LHCN-M2 (cell line): ENCODE data around the gene TBATA. TPM values are rescaled to one million over a fixed set of nuclear protein-coding genes. Genes with fewer than 3 reads are reported as not detected.
A peak's percentile ranks its signal among the peaks of the same experiment; 100 is the strongest.

Experiments
- DNase-seq: peaks from one replicate; pipeline ENCODE4 v3.0.0-alpha.2; 2012; ENCODE audit warnings: low read depth
- total RNA-seq: library from RNA; depleted of rRNA; stranded (reverse); fragments of >200 nt; gene quantifications from 2 replicates; pipeline ENCODE4 v1.2.3, GENCODE V29; 2014

TBATA gene
- total RNA-seq, 1 experiment from 2014 or later: not detected

DNA sequence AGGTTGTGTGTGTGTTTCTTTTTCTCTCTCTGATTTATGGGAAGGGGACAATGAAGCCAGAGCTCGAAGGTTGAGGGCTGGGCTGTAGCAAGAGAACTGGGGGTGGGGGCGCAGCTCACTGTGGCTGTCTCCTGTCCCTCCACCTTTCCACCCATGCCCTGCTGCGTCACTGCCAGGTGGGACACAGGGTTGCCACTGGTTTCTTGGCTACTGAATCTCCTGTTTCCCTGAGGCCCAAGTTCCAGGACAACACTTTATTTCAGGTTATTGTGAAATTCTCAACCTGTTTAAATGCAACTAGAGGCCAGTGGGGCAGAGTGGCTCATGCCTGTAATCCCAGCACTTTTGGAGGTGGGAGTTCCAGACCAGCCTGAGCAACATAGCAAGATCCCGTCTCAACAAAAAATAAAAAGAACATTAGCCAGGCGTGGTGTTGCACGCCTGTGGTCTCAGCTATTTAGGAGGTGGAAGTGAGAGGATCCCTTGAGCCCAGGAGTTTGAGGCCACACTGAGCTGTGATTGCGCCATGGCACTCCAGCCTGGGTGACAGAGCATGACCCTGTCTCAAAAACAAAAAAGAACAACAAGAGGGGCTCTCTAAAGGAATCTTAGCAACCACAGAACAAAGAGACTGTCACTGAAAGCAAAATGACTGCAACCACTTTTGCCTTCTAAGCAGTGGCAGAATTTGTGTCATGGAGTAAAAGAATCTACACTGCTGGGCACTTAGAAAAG, 22.6 kb downstream of the TBATA start:
- DNase-seq: no peak

DNA sequence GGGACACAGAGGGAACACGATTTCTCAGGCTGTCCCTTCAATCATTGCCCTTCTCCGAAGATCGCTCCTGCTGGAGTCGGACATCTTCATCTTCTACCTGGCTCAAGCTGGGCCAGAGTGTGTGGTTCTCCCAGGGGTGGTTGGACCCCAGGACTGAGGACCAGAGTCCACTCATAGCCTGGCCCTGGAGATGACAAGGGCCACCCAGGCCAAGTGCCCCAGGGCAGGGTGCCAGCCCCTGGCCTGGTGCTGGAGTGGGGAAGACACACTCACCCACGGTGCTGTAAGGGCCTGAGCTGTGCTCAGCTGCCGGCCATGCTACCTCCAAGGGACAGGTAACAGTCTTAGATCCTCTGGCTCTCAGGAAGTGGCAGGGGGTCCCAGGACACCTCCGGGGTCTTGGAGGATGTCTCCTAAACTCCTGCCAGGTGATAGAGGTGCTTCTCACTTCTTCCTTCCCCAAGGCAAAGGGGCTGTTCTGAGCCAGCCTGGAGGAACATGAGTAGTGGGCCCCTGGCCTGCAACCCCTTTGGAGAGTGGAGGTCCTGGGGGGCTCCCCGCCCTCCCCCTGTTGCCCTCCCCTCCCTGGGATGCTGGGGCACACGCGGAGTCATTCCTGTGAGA, 23.3 kb downstream of the TBATA start:
- DNase-seq: no peak

DNA sequence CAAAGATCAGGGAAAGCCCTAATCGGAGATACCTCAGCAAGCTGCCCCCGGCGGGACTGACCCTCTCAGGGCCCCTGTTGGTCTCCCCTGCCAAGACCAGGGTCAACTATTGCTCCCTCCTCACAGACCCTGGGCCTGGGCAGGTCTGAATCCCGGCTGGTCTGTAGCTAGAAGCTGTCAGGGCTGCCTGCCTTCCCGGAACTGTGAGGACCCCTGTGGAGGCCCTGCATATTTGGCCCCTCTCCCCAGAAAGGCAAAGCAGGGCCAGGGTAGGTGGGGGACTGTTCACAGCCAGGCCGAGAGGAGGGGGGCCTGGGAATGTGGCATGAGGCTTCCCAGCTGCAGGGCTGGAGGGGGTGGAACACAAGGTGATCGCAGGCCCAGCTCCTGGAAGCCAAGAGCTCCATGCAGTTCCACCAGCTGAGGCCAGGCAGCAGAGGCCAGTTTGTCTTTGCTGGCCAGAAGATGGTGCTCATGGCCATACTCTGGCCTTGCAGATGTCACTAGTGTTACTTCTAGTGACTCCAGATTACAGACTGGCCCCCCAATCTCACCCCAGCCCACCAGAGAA, 24.1 kb downstream of the TBATA start:
- DNase-seq: peak; percentile 2

DNA sequence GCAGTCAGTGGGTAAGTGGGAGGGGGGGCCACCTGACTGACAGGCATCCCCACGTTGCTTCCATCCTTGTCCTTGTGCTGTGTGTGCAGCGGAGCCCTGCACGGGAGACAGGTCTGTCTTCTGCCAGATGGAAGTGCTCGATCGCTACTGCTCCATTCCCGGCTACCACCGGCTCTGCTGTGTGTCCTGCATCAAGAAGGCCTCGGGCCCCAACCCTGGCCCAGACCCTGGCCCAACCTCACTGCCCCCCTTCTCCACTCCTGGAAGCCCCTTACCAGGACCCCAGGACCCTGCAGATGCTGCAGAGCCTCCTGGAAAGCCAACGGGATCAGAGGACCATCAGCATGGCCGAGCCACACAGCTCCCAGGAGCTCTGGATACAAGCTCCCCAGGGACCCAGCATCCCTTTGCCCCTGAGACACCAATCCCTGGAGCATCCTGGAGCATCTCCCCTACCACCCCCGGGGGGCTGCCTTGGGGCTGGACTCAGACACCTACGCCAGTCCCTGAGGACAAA, 24.8 kb downstream of the TBATA start:
- DNase-seq: no peak

DNA sequence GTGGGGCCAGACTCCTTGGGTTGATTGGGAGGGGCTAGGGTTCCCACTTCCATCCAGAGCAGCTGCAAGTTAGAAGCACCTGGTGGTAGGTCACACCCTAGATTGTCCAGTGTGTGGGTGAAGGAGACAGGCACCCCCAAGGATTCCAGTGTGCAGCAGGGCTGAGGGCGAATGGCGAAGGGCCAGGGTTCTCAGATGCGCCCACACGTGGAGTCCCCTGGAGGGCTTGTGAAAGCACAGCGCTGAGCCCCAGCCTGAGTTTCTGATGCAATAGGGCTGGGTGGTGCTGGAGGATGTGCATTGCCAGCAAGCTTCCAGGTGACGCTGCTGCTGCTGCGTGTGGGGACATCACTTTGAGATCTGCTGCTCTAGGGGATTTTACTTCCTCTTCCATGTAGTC, 25.4 kb downstream of the TBATA start:
- no peak for DNase-seq

DNA sequence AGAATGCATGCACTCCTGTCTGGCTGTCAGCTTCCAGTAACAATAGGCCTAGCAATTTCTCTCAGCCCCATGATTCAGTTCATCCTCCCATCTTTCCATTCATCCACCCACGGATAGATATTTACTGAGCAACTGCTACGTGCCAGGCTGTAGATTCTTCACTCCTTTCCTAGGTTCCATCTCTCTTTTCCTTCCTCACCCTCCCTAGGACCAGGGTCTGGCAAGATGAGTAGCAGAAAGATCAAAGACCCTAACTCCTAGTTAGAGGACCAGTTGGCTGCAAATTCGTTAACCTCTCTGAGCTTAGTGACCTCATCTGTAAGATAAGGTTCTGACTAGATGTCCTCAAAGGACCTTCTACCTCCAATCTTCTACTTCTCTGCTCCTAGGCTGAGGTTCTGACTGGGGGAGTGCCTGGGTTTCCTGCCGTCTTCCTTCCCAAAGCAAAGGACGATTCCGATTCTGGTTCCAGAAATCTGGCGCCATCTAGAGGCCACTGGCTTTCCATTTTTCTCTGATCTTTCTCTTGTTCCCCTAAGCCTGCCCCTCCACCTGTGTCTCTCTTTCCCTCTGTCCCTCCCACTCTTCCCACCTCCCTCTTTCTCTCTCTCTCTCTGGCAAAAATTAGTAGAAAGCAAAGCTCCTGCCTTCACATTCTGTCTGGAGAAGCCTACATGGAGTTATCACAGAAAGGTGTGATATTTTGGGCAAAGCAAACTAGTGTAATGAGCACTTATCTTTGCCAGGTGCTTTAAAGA, 26.2 kb downstream of the TBATA start:
- peak; percentile 60 for DNase-seq

DNA sequence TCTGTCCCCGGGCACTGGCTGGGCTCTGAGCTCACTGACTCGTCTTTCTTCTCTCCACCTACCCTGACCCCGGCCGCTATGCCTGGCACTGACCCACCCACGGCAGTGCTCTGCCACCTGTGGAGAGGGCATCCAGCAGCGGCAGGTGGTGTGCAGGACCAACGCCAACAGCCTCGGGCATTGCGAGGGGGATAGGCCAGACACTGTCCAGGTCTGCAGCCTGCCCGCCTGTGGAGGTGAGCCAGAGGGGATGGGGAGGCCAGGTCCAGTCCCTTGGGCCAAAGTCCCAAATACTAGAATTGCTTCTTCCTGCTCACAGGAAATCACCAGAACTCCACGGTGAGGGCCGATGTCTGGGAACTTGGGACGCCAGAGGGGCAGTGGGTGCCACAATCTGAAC, 27.3 kb downstream of the TBATA start:
- no peak for DNase-seq

DNA sequence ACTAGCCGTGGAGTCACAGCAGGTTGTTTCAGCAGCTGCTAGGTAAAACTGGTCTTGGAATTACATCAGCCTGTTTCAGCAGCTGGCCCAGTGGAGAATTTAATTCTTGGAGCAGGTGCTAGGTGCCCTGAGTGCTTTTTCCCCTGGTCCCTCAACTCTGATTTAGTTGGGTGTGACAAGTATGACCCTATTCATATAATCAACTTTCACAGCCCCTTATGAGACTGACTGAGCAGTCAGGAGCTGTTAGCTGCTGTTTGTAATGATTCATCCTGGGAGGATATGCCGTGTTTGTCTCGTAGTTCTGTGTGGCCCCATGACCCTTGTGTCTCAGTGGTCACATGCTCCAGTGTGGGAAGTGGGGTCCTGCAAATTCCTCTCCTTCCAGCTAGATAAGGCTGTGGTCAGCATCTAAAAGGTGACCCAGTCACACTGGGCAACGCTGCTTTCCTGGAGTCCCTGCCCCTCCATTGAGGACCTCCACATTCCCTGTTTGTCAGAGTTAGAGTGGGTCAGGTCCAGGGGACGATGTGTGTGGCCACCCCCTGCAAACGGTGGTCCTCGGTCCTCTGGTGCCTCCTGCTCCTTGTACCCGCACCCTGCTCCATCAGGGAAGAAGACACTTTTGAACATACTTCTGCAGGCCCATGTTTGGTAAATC, 28.3 kb downstream of the TBATA start:
- peak; percentile 19 for DNase-seq

DNA sequence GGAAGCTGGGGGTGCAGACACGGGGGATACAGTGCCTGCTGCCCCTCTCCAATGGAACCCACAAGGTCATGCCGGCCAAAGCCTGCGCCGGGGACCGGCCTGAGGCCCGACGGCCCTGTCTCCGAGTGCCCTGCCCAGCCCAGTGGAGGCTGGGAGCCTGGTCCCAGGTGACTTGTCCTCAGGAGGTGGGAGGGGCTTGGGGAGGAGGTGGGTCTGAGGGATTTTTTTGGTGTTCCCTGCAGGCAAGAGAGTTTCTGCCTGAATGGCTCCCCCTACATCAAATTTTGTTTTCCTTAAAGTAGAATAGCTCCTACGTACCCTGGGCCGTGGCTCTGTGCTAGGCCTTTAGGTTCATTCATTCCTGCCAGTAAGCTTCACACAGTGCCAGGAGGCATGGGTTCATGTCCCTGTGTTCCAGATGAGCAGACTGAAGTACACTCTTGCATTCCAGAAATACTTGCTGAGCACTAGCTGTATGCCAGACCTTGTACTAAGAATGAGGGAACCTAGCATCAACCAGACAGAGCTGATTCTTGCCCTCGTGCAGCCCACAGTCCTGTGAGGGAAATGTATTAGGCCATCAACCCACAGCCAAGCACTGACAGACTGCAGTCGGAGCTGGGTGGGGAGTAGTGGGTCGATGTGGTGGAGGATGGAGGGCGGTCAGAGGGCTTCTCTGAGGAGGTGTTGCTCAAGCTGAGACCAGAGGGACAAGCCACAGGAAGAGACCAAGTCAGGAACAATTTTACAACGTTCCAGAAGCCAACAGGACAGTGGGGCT, 31.1 kb downstream of the TBATA start:
- DNase-seq: no peak

DNA sequence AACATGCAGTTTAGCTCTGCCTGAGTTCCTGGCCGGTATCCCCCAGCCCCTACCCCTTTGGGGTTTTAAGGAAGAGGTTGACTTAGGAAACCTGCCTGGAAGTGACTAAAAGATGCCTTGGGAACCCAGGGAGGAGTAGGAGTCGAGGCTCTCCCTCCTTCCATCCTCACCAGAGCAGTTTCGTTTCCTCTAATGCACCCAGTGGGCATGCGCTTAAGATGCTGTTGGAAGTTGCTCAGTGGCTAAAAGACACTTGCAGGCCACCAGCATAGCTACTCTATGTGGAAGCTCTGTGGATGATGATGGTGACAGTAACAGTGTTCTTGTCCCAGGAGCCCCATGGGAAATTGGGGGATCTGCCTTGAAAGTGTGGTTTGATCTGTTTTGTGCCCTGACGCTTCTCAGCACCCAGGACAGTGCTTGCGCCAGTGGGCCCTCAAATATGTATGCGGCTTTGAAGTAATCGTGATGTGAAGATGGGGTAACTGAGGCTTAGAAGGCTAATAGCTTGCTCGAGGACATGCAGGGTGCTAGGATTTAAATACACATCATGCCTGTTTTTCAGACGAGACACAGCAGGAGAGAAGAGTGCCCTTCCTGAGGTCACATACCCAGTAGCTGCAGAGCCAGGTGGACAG, 32.0 kb downstream of the TBATA start:
- no peak for DNase-seq

DNA sequence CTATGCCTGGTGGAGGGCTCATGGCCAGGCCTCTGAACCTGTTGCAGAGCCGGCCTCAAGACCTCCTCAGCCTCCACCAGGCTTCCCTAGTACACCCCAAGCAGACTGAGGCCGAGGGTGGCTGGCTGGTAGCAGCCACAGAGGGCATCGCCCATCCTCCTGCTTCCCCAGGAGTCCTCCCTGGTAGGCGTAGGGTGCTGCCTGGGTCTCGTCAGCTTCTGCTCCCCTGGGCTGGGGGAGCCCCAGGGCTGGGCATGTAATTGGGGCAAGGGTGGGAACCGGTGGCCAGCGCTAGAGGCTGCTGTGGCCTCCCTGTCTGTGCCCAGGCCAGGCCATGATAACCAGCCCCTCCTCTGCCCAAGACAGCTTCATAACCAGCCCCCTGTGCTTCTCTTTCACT, 32.6 kb downstream of the TBATA start:
- no peak for DNase-seq

DNA sequence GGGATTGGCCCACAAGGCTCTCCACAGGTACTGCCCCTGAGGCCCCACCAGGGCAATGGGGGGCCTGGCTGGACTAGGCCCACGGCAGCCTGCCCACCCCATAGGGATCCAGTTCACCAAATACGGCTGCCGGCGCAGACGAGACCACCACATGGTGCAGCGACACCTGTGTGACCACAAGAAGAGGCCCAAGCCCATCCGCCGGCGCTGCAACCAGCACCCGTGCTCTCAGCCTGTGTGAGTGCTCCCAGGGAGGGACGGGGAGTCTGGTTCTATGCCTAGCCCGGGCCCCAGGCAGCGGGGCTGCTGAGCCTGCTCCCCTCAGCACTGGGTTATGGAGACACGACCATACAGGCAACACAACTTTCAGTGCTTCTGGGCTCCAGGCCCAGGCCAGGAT, 33.2 kb downstream of the TBATA start:
- DNase-seq: no peak

DNA sequence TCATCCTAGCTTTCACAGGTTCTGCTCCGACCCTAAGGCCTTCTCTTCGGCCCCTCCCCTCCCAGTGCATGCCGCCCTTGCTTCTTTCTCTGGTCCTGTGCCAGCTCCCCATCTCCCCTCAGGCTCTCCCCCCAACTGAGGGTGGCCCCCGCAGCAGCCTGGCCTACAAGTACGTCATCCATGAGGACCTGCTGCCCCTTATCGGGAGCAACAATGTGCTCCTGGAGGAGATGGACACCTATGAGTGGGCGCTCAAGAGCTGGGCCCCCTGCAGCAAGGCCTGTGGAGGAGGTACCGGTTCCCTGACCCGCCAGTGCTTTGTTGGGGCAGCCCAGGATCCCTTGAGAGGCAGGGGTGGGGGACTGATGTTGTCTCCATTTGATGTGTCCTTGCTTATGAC, 33.8 kb downstream of the TBATA start:
- no peak for DNase-seq

DNA sequence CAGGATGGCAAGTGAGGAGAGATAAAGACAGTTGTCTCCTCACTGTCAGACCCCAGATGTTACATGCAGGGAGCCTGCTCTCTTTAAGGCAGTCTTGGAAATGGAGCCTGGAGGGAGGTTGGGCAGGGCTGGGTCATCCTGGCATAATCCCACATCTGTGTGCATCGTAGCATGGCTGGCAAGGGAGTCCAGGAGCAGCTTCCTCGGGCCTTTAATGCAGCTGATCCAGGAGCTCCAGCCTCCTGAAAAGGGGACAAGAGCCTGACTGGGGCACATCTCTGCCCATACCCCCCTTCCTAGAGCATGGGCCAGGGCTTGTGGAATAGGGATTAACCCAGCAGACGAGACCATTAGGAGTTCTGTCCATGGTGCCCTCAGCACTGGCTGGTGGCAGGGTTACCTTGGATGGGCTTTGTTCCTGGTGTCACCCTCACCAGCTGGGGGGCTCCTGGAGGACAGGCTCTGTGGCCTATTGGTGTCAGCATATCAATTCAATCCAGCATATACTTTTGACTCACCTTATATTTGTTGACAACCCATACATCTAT, 34.9 kb downstream of the TBATA start:
- no peak for DNase-seq

DNA sequence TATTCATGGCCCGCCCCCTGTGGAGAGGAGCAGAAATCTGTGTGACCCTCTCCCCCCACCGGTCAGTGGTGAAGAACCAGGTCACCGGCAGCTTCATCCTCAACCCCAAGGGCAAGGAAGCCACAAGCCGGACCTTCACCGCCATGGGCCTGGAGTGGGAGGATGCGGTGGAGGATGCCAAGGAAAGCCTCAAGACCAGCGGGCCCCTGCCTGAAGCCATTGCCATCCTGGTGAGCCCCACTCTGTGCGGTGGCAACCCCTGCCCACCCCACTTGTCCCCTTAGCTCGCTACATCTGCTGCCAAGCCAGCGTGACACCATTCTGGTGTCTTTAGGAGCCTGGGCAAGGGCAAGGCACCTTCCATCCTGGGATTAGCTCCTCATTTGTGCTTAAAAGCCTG, 35.4 kb downstream of the TBATA start:
- no peak for DNase-seq

DNA sequence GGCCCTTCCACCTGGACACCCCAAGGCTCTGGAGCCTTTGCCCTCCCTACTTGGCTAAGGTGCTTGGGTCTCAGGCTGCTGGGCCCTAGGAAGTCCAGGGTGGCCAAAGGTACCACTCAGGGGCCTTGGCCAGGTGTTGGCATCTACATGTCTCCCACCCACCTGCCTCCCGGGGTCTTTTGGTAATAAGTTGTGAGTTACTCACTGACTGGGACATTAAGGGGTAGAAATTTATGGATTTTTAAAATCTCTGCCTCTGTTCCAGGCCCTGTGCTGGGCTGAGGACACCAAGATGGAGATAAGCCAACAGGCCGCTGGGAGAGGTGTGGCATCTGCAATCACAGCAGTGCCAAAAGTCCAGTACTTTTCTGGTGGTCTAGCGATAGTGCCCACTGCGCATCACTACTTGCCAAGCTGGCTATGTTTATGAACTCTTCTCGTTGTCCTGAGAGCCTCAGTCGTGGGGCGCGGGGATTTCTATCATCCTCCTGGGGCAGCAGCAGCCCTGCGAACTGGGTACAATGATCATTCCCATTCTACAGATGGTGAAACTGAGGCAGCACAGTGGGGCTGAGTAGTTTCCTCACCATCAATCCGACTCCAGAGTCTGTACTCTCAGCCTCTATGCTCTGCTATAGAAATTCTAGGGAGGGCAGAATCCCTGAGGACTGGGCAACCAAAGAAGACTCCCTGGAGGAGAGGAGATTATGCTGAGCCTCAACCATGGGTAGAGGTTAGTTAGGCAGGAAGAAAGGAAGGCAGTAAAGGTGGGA, 36.2 kb downstream of the TBATA start:
- no peak for DNase-seq

DNA sequence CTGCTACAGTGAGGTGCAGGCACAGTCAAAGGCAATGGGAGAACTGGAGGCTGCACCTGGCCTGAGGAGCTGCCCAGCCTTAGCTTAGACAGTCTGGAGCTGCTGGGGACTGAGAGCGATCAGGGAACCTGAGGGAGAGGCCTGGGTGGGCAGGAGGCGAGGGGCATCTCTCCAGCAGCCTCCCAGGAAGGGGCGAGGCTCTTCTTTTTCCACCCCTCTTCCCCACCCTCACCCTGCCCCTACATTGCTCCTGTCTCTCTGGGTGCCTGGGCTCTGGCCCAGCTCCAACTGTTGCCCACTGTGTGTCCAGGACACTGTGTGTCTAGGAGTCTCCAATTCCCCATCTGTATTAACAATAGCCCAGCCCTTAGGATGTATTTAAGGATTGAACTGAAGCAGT, 36.9 kb downstream of the TBATA start:
- no peak for DNase-seq

DNA sequence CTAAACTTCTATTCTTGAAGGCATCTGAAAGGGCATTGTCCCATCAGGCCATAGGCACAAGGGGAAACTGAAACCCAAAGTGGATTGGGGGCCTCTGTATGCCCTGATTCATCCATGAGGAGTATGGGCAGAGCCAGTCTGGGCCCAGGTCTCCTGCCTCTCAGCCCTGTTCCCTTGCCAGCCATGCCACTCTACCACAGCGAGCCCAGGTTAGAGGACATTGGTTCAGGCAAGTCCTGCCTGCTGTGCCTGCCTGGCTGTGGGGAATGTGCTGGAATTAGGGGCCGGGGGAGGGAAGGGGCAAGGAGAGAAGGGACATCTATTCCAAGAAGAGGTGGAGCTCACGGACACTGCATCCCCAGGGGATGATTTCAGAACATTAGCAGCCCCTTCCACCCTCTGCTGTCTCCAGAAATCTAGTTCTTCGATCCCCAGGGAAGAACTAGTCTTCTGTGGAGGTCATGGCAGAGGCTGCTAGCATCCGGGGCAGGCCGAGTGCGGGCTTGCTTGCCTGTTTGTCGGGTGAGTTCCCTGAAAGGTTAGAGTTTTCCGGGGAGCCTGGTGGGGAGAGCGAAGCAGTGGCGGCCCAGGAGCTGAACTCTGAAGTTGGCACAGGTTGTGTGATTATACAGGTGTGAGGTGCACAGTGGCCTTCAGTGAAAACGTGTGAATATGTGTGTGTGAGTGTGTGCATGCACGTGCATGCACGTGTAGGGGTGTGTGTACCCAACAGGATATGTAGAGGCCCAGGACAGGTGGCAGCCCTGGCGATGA, 37.8 kb downstream of the TBATA start:
- DNase-seq: no peak

DNA sequence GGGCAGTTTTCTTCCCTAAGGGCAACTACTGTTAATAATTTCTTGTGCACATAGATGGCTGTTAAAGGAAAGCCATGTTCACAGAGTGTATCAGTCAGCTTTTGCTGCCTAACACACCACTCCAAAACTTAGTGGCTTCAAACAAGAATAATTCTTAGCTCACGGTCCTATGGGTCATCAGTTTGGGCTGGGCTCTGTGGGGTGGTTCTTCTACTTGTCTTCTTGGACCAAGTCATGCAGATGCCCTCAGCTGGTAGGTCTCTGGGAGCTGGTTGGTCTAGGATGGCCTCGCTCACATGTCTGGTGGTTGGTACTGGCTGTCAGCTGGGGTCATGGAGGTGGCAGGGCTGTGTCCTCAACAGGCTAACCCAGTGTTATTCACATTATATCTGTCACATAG, 39.6 kb downstream of the TBATA start:
- no peak for DNase-seq
